ENCODE measurements around the gene VSIG2.

Gene VSIG2

DNA sequence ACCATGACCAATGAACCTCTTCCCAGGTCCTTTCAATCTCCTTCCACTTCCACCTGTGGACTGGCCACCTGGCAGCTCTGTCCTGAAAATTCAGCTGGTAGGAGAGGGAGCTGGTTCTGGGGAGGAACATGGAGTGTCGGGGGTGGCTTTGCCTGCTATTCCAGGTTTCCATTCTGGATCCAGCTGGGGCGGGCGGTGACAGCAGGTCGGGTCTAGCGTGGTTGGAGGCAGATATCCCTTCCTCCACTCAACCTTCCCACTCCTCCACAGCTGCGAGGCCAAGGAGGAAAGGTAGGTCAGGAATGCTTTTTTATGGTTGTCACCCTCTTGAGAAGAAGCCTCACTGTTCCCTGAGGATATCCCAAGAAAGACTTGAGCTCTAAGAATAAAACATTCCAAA, 9.0 kb downstream of the VSIG2 start:
- TF ChIP-seq, protein P1, sequence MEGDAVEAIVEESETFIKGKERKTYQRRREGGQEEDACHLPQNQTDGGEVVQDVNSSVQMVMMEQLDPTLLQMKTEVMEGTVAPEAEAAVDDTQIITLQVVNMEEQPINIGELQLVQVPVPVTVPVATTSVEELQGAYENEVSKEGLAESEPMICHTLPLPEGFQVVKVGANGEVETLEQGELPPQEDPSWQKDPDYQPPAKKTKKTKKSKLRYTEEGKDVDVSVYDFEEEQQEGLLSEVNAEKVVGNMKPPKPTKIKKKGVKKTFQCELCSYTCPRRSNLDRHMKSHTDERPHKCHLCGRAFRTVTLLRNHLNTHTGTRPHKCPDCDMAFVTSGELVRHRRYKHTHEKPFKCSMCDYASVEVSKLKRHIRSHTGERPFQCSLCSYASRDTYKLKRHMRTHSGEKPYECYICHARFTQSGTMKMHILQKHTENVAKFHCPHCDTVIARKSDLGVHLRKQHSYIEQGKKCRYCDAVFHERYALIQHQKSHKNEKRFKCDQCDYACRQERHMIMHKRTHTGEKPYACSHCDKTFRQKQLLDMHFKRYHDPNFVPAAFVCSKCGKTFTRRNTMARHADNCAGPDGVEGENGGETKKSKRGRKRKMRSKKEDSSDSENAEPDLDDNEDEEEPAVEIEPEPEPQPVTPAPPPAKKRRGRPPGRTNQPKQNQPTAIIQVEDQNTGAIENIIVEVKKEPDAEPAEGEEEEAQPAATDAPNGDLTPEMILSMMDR (IDR thresholded peaks at IDR 0.05; ENCODE audit: low read depth, low read length, missing control alignments) = no peak
- H3K36me3 ChIP-seq (replicated peaks) = no peaks in the 10 kb centered on the region
- H3K27ac ChIP-seq = no peak overlapping the region
- no peak overlapping the region for H3K4me3 ChIP-seq (ENCODE audit: low read depth, low read length)
- in situ Hi-C loops (cut with HindIII; ENCODE audit: low pct_ligation_motif_present, low sequenced_read_pairs) = no loop called here
- H3K27me3 ChIP-seq (replicated peaks) = peaks cover 2% of the 10 kb centered on the region
- DNase-seq = no peak

DNA sequence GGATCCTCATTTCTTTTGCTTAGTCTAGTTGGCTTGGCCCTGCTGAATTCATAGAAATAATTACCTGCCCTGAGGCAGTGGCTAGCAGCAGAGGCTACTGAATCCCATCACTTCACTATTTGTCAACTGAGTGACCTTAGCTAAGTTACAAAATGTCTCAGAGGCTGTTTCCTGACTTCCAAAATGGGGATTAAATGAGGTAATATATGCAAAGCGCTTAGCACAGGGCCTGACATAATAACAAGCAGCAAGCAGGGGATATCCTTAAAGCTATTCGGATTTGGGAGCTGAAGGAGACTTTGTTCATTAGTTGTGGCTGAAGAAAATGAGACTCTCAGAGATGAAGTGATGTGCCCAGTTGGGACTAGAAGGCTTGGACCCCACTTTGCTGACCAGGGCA, 9.5 kb downstream of the VSIG2 start:
- no peaks in the 10 kb centered on the region for H3K36me3 ChIP-seq (replicated peaks)
- peaks cover 2% of the 10 kb centered on the region for H3K27me3 ChIP-seq (replicated peaks)
- no peak for DNase-seq
- TF ChIP-seq, protein P1 (IDR thresholded peaks at IDR 0.05; ENCODE audit: low read depth, low read length, missing control alignments) = no peak
- no peak overlapping the region for H3K4me3 ChIP-seq (ENCODE audit: low read depth, low read length)
- no peak overlapping the region for H3K27ac ChIP-seq
- in situ Hi-C loops (cut with HindIII; ENCODE audit: low pct_ligation_motif_present, low sequenced_read_pairs) = no loop called here

DNA sequence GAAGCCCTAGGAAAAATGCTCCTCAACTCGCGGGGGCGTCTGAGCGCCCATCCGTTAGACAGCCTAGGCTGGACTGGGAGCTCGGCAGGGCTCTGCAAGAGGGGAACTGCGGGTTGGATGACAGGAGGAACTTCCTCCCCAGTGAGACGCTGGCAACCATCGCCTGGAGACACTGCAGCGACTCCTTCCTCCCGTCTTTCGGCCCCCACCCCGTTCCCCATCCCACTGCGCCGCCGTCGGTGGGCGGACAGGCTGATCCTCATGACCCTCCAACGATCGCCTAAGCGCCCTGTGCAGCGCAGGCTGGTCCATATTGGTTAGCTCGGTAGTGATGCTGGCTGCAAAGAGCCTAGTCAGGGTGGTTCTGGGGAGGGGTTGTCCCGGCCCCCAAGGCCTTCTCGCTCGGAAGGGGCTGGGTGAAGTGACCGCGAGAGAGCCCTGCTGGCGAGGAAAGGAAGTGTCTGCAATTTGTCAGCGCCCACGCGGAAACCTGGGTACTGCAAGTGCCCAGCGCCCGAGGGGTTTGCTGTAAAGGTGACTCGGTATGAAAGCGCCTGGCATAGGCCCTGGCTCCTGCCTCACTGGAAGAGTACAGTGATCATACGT, 11.7 kb downstream of the VSIG2 start:
- TF ChIP-seq, protein P1 (IDR thresholded peaks at IDR 0.05; ENCODE audit: low read depth, low read length, missing control alignments) = peak; percentile 68
- peak overlapping the region; percentile 64 for H3K4me3 ChIP-seq (ENCODE audit: low read depth, low read length)
- DNase-seq = no peak
- no peak overlapping the region for H3K27ac ChIP-seq
- H3K27me3 ChIP-seq (replicated peaks) = peaks cover 2% of the 10 kb centered on the region
- H3K36me3 ChIP-seq (replicated peaks) = no peaks in the 10 kb centered on the region
- in situ Hi-C loops (cut with HindIII; ENCODE audit: low pct_ligation_motif_present, low sequenced_read_pairs) = no loop called here

DNA sequence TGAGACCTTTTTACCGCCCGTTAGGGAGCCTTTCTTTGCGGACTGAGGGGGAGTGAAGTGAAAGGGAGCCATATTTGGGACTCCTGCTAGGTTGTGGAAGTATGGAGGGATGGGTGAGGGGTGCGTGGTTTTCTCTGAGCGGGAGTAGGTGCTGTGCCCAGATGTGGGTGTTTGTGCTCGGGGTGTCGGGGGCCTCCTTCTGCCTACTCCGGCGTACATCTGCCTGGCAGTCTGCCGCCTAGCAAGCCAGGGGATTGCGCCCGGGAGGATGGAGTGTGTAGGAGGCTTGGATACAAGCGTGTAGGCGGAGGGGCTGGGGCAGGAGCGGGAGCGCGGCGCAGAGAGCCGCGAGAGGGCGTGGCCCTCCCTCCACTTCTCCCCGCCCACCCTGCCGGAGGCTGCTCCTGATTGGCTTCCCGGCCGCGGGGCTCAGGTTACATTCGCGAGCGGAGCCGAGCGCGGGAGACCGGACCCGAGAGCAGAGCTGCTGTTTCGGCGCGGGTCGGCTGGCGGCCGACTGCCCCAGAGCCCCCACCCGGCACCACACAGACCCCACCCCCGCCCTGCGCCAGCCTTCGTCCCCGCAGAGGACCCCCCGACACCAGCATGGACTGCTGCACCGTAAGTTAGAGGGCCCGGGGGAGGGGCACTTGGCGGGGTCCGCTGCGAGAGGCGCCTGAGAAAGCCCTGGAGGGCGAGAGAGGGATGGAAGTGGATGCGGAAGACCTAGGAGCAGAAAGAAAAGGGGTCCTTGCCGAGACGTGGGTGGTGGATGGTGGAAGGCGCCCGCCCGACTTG, 12.4 kb downstream of the VSIG2 start, which contains the start of gene NRGN:
Gene NRGN (plus strand): TSS at position 464 of the 798 bp plus-strand sequence. CDS start 143 bp downstream, at position 607.
- in situ Hi-C loops (cut with HindIII; ENCODE audit: low pct_ligation_motif_present, low sequenced_read_pairs) = no loop called here
- DNase-seq = peak; percentile 88
- Histone ChIP-seq H3K36me3 (replicated peaks) (no peaks in the 10 kb centered on the region), H3K4me3 (ENCODE audit: low read depth, low read length) (peak within 1 kb of the TSS; percentile 64), H3K27me3 (replicated peaks) (peaks cover 2% of the 10 kb centered on the region), H3K27ac (no peak within 1 kb of the TSS)
- TF ChIP-seq, protein P1 (IDR thresholded peaks at IDR 0.05; ENCODE audit: low read depth, low read length, missing control alignments) = no peak

DNA sequence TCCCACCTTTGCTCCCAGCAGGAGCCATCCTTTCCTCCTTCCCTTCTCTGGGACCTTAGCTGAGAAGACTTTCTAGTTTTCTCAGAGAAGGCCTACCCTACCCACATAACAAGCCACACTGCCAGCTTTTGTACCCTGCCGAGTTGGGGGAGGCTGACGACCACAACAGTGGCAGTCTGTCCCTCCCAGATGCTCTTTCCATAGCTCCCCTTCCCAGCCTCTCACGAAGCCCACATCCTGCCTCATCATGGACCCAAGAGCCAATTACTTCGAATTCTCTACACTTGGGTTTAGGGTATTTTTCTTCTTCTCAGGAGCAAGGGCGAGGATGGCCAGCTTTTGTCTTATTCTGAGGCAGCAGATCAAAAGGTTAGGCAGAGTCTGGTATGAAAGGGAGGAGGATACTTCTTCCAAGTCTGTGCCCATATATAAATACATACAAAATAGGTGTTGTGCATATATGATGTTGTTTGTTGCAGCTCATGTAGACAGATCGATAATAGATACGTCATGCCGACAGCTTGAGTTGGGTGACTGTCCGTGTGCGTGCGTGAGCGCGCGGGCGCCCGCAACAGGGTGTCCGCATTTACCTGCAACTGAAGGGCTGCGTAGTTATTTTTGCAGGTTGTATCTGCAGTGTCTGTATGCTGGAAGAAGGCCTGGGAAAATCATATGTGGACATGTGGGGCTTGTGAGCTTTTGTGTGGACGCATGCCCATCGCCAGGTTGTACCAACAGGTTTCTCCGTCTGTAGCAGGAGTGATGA, 13.2 kb downstream of the VSIG2 start:
- TF ChIP-seq, protein P1 (IDR thresholded peaks at IDR 0.05; ENCODE audit: low read depth, low read length, missing control alignments) = no peak
- peaks cover 2% of the 10 kb centered on the region for H3K27me3 ChIP-seq (replicated peaks)
- H3K36me3 ChIP-seq (replicated peaks) = no peaks in the 10 kb centered on the region
- no peak for DNase-seq
- peak overlapping the region; percentile 64 for H3K4me3 ChIP-seq (ENCODE audit: low read depth, low read length)
- in situ Hi-C loops (cut with HindIII; ENCODE audit: low pct_ligation_motif_present, low sequenced_read_pairs) = no loop called here
- H3K27ac ChIP-seq = no peak overlapping the region

Measured in brain microvascular endothelial cell (primary cell).